ENCODE data around the gene CECR2. TPM values are rescaled to one million over a fixed set of nuclear protein-coding genes. Genes with fewer than 3 reads are reported as not detected.
A peak's percentile ranks its signal among the peaks of the same experiment; 100 is the strongest.

CECR2 gene
- total RNA-seq, 3 donors from 2014 or later (not counting 1 experiment from before 2014, with no cell fraction given), result 0.02 to 0.45 TPM; not detected in 1

- Histone ChIP-seq H3K36me3 (ENCODE audit: control insufficient read depth, insufficient read depth, low read length) (no peaks in the 10 kb centered on the region), H3K4me3 (ENCODE audit: low read length) (no peak overlapping the region), H3K27ac (ENCODE audit: low read length) (no peak overlapping the region), H3K27me3 (ENCODE audit: control insufficient read depth, insufficient read depth, low read length) (no peaks in the 10 kb centered on the region), H3K4me1 (ENCODE audit: control insufficient read depth, insufficient read depth, low read length) (no peaks in the 10 kb centered on the region), H3K9me3 (ENCODE audit: control insufficient read depth, insufficient read depth, low read length) (no peaks in the 10 kb centered on the region)
- 88% methylated on average over 14 of the region's 14 CpGs for WGBS (ENCODE audit: insufficient coverage)
- peak in 1 of 3 donors; percentile 3 for ATAC-seq
- Mint-ChIP-seq H3K4me3 (no peak overlapping the region), H3K27ac (no peak overlapping the region), H3K36me3 (no peaks in the 10 kb centered on the region), H3K27me3 (ENCODE audit: low read depth in 2 of 2) (peaks cover 0 to 3% of the 10 kb centered on the region in 2 donors), H3K9me3 (no peaks in the 10 kb centered on the region), H3K4me1 (no peaks in the 10 kb centered on the region)
- intact Hi-C loops (cut with micrococcal nuclease), result no loop called here
- no peak for DNase-seq
- no peak for TF ChIP-seq CTCF (IDR thresholded peaks at IDR 0.05)
Measured at GRCh38 chr22:17579535-17579981, 210.3 kb downstream of the CECR2 start.

DNA sequence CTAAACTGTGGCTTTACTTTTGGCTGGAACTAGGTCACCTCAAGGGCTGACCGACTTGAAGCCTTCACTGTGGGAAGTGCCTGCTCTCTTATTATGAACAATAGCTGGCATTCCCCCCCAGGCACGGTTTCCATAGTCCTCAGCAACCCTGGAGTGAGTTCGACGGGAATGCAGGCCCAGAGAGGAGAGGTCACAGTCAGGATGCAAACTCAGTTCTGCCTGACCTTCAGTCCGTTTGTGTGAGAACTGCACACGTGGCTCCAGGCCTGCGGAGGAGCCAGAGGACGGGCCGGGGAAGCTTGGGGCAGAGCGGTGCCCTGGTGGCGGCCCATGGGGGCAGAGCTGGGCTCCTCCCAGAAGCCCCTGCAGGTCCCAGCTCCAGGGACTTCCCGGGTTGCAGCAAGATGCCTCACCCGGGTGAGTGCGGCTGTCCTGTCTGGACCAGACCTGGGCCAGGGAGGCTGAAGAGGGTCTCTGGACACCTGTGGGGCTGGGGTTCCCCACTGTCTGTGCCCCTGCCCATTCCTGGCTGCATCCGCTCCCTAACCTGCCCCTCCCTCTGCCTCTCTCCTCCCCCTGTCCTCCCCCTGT is 211.3 kb downstream of the CECR2 start:
- 81% methylated on average over 15 of the region's 15 CpGs for WGBS (ENCODE audit: insufficient coverage)
- intact Hi-C loops (cut with micrococcal nuclease), result no loop called here
- Mint-ChIP-seq H3K4me3 (no peak overlapping the region), H3K27ac (no peak overlapping the region), H3K27me3 (ENCODE audit: low read depth in 2 of 2) (peaks cover 0 to 3% of the 10 kb centered on the region in 2 donors), H3K36me3 (no peaks in the 10 kb centered on the region), H3K4me1 (no peaks in the 10 kb centered on the region), H3K9me3 (no peaks in the 10 kb centered on the region)
- DNase-seq, result no peak
- Histone ChIP-seq H3K27ac (ENCODE audit: low read length) (no peak overlapping the region), H3K9me3 (ENCODE audit: control insufficient read depth, insufficient read depth, low read length) (no peaks in the 10 kb centered on the region), H3K4me1 (ENCODE audit: control insufficient read depth, insufficient read depth, low read length) (no peaks in the 10 kb centered on the region), H3K36me3 (ENCODE audit: control insufficient read depth, insufficient read depth, low read length) (no peaks in the 10 kb centered on the region), H3K4me3 (ENCODE audit: low read length) (no peak overlapping the region), H3K27me3 (ENCODE audit: control insufficient read depth, insufficient read depth, low read length) (no peaks in the 10 kb centered on the region)
- TF ChIP-seq CTCF (IDR thresholded peaks at IDR 0.05), result no peak
- no peak for ATAC-seq

- intact Hi-C loops (cut with micrococcal nuclease), result no loop called here
- no peak overlapping the region for H3K27ac Mint-ChIP-seq
- DNase-seq (no peak), ATAC-seq (no peak)
- H3K36me3 Mint-ChIP-seq, result no peaks in the 10 kb centered on the region
- H3K4me3 ChIP-seq (ENCODE audit: low read length), result no peak overlapping the region
- TF ChIP-seq CTCF (IDR thresholded peaks at IDR 0.05), result no peak
- WGBS (ENCODE audit: insufficient coverage), result 83% methylated on average over 21 of the region's 21 CpGs
- H3K4me3 Mint-ChIP-seq, result no peak overlapping the region
- no peak overlapping the region for H3K27ac ChIP-seq (ENCODE audit: low read length)
- H3K4me1 Mint-ChIP-seq, result no peaks in the 10 kb centered on the region
- no peaks in the 10 kb centered on the region for H3K27me3 ChIP-seq (ENCODE audit: control insufficient read depth, insufficient read depth, low read length)
- no peaks in the 10 kb centered on the region for H3K9me3 ChIP-seq (ENCODE audit: control insufficient read depth, insufficient read depth, low read length)
- H3K9me3 Mint-ChIP-seq, result no peaks in the 10 kb centered on the region
- no peaks in the 10 kb centered on the region for H3K4me1 ChIP-seq (ENCODE audit: control insufficient read depth, insufficient read depth, low read length)
- H3K27me3 Mint-ChIP-seq (ENCODE audit: low read depth in 2 of 2), result peaks cover 0 to 3% of the 10 kb centered on the region in 2 donors
- H3K36me3 ChIP-seq (ENCODE audit: control insufficient read depth, insufficient read depth, low read length), result no peaks in the 10 kb centered on the region
Measured at GRCh38 chr22:17581056-17581455, 211.8 kb downstream of the CECR2 start.

DNA sequence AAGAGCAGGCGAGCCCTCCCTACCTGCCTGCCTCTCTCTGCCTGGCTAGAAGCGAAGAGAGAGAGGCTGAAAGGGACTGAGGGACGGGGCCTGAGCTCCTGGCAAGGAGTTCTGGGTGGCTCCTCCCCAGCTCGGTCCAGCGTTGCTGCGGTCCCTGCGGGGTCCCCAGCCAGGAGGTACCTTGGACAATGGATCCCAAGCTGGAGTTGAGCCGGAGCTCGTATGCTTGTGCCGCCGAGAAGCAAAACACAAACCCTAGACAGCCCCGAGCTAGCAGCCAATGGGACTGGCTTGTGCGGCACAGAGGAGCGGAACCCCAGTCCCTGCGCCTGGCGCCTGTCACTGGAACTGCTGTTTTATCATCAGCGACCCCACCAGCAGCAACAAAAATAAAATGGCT is 212.4 kb downstream of the CECR2 start:
- no peaks in the 10 kb centered on the region for H3K4me1 ChIP-seq (ENCODE audit: control insufficient read depth, insufficient read depth, low read length)
- intact Hi-C loops (cut with micrococcal nuclease), result no loop called here
- H3K27ac Mint-ChIP-seq, result no peak overlapping the region
- no peak overlapping the region for H3K4me3 Mint-ChIP-seq
- 82% methylated on average over 17 of the region's 17 CpGs for WGBS (ENCODE audit: insufficient coverage)
- H3K27me3 ChIP-seq (ENCODE audit: control insufficient read depth, insufficient read depth, low read length), result no peaks in the 10 kb centered on the region
- no peaks in the 10 kb centered on the region for H3K4me1 Mint-ChIP-seq
- no peaks in the 10 kb centered on the region for H3K9me3 Mint-ChIP-seq
- H3K36me3 Mint-ChIP-seq, result no peaks in the 10 kb centered on the region
- no peak overlapping the region for H3K27ac ChIP-seq (ENCODE audit: low read length)
- ATAC-seq (no peak), DNase-seq (no peak)
- no peak overlapping the region for H3K4me3 ChIP-seq (ENCODE audit: low read length)
- no peak for TF ChIP-seq CTCF (IDR thresholded peaks at IDR 0.05)
- H3K9me3 ChIP-seq (ENCODE audit: control insufficient read depth, insufficient read depth, low read length), result no peaks in the 10 kb centered on the region
- H3K36me3 ChIP-seq (ENCODE audit: control insufficient read depth, insufficient read depth, low read length), result no peaks in the 10 kb centered on the region
- peaks cover 0 to 3% of the 10 kb centered on the region in 2 donors for H3K27me3 Mint-ChIP-seq (ENCODE audit: low read depth in 2 of 2)
